H1 (cell line): ENCODE results near the gene VPS13D. TPM values are rescaled to one million over a fixed set of nuclear protein-coding genes. Genes with fewer than 3 reads are reported as not detected.
A peak's percentile ranks its signal among the peaks of the same experiment; 100 is the strongest.

Experiments
- CTCF ChIA-PET: fragments of 300-600 bp; sonication (Branson Sonifier 250); formaldehyde crosslinking; loops from one replicate; lab custom pipeline; 2021; ENCODE audit not compliant: partially characterized antibody; lab: Charles Lee
- POLR2A ChIA-PET: fragments of 300-600 bp; sonication (Branson Sonifier 250); formaldehyde crosslinking; loops from one replicate; lab custom pipeline; 2021; ENCODE audit warnings: inconsistent platforms; ENCODE audit not compliant: partially characterized antibody; lab: Charles Lee
- DNase-seq, 2 experiments: peaks; one replicate each; pipeline versions ENCODE4 v3.0.0 to v3.0.0-alpha.2; 2010 to 2022; ENCODE audit warnings: low spot score in 2 of 2, low read depth in 1 of 2, mixed read lengths in 1 of 2
- FAIRE-seq: peaks from 2 replicates; lab custom pipeline; 2011; peaks lifted over from hg19 to GRCh38; lab: Jason Lieb, UNC
- H2AFZ ChIP-seq: 2 replicates; pipeline ENCODE4 v1.8.1; 2012; ENCODE audit warnings: low read length, inconsistent platforms
- H2AK5ac ChIP-seq: 2 replicates; pipeline ENCODE4 v1.6.1; 2013; ENCODE audit warnings: low read depth, low read length
- H2BK120ac ChIP-seq: replicated peaks from 2 replicates; pipeline ENCODE3; 2013; ENCODE audit warnings: low read depth, low read length, inconsistent platforms
- H2BK12ac ChIP-seq: 2 replicates; pipeline ENCODE4 v1.6.1; 2013; ENCODE audit warnings: low read depth, low read length
- H2BK15ac ChIP-seq: 2 replicates; pipeline ENCODE4 v1.6.1; 2013; ENCODE audit warnings: low read length
- H2BK20ac ChIP-seq: 2 replicates; pipeline ENCODE4 v1.6.1; 2013; ENCODE audit warnings: low read length
- H2BK5ac ChIP-seq: 2 replicates; pipeline ENCODE4 v1.6.1; 2013; ENCODE audit warnings: low read depth, low read length
- H3K14ac ChIP-seq: 2 replicates; pipeline ENCODE4 v1.6.1; 2013; ENCODE audit warnings: inconsistent platforms; ENCODE audit not compliant: insufficient read length
- H3K18ac ChIP-seq: 2 replicates; pipeline ENCODE4 v1.6.1; 2013; ENCODE audit warnings: low read length; ENCODE audit errors: extremely low read depth
- H3K23ac ChIP-seq: 2 replicates; pipeline ENCODE4 v1.6.1; 2013; ENCODE audit warnings: inconsistent platforms; ENCODE audit not compliant: insufficient read length
- H3K23me2 ChIP-seq: 2 replicates; pipeline ENCODE4 v1.6.1; 2013; ENCODE audit warnings: low read depth, low read length
- H3K27ac ChIP-seq: 2 replicates; pipeline ENCODE4 v1.6.1; 2011; ENCODE audit warnings: low read depth, low read length, inconsistent platforms
- H3K27me3 ChIP-seq, 4 experiments: replicated peaks in 1 of 4; 1 replicate in 1 of 4; 2 replicates in 3 of 4; pipeline versions ENCODE4 v1.6.1 to v1.8.1; 2011 to 2013; ENCODE audit warnings: low read length in 3 of 4, mild to moderate bottlenecking in 3 of 4, inconsistent platforms in 2 of 4, mixed read lengths in 2 of 4, moderate library complexity in 1 of 4; ENCODE audit not compliant: control insufficient read depth in 3 of 4, insufficient read depth in 3 of 4; ENCODE audit errors: extremely low read depth in 1 of 4
- H3K36me3 ChIP-seq, 4 experiments: 2 replicates each; pipeline versions ENCODE4 v1.6.1 to v1.8.1; 2011 to 2013; ENCODE audit warnings: mild to moderate bottlenecking in 4 of 4, low read length in 3 of 4, moderate library complexity in 2 of 4, control low read depth in 1 of 4, inconsistent platforms in 1 of 4; ENCODE audit not compliant: insufficient read depth in 4 of 4, control insufficient read depth in 2 of 4
- H3K4ac ChIP-seq: replicated peaks from 2 replicates; pipeline ENCODE3; 2013; ENCODE audit warnings: low read length, low read depth, mixed read lengths, inconsistent platforms; ENCODE audit not compliant: insufficient read length
- H3K4me1 ChIP-seq, 4 experiments: replicated peaks in 1 of 4; 1 replicate in 1 of 4; 2 replicates in 3 of 4; pipeline versions ENCODE4 v1.6.1 to v1.8.1; 2011 to 2013; ENCODE audit warnings: low read length in 3 of 4, inconsistent platforms in 2 of 4, mixed read lengths in 1 of 4; ENCODE audit not compliant: insufficient read depth in 4 of 4, control insufficient read depth in 3 of 4
- H3K4me2 ChIP-seq, 2 experiments: 2 replicates each; pipeline versions ENCODE4 v1.6.1 to v1.8.1; 2011 to 2013; ENCODE audit warnings: low read depth in 2 of 2, low read length in 2 of 2, control low read depth in 1 of 2, inconsistent platforms in 1 of 2, mild to moderate bottlenecking in 1 of 2; ENCODE audit not compliant: insufficient read depth in 1 of 2
- H3K4me3 ChIP-seq, 4 experiments: fragments of 200-600, 300-600 bp in 1 of 4; sonication (generic), shearing (Covaris generic), sonication (Bioruptor Twin) in 1 of 4; 2 replicates each; pipeline versions ENCODE4 v1.5.1 to v1.8.1; 2011 to 2016; ENCODE audit warnings: low read length in 4 of 4, low read depth in 3 of 4, control low read depth in 2 of 4, inconsistent platforms in 2 of 4, mild to moderate bottlenecking in 2 of 4, mixed read lengths in 1 of 4, moderate library complexity in 1 of 4; ENCODE audit not compliant: insufficient read depth in 2 of 4; ENCODE audit errors: extremely low read depth in 1 of 4
- H3K56ac ChIP-seq: replicated peaks from 2 replicates; pipeline ENCODE3; 2013; ENCODE audit warnings: low read depth, mild to moderate bottlenecking, mixed read lengths, low read length, inconsistent platforms; ENCODE audit not compliant: insufficient read length
- H3K79me1 ChIP-seq: 2 replicates; pipeline ENCODE4 v1.6.1; 2013; ENCODE audit warnings: low read depth, low read length, control low read depth
- H3K79me2 ChIP-seq, 2 experiments: 2 replicates each; pipeline versions ENCODE4 v1.6.1 to v1.8.1; 2012 to 2013; ENCODE audit warnings: low read length in 2 of 2, mild to moderate bottlenecking in 2 of 2, inconsistent platforms in 1 of 2; ENCODE audit not compliant: insufficient read depth in 2 of 2, control insufficient read depth in 1 of 2
- H3K9ac ChIP-seq, 4 experiments: replicated peaks in 1 of 4; 1 replicate in 1 of 4; 2 replicates in 3 of 4; pipeline versions ENCODE4 v1.6.1 to v1.8.1; 2011 to 2013; ENCODE audit warnings: low read depth in 3 of 4, low read length in 3 of 4, control low read depth in 2 of 4, mild to moderate bottlenecking in 2 of 4, moderate library complexity in 2 of 4, inconsistent platforms in 1 of 4; ENCODE audit errors: extremely low read depth in 1 of 4
- H3K9me3 ChIP-seq, 2 experiments: 2 replicates each; pipeline versions ENCODE4 v1.6.1 to v1.8.1; 2012 to 2013; ENCODE audit warnings: mild to moderate bottlenecking in 2 of 2, moderate library complexity in 2 of 2, control low read depth in 1 of 2, inconsistent platforms in 1 of 2, low read depth in 1 of 2, low read length in 1 of 2, mixed read lengths in 1 of 2; ENCODE audit not compliant: insufficient read depth in 2 of 2
- H4K20me1 ChIP-seq, 2 experiments: replicated peaks in 1 of 2; 2 replicates each; pipeline versions ENCODE3 to v1.8.1; 2011 to 2013; ENCODE audit warnings: inconsistent platforms in 2 of 2, low read length in 2 of 2, mild to moderate bottlenecking in 1 of 2; ENCODE audit not compliant: insufficient read depth in 2 of 2, control insufficient read depth in 1 of 2
- H4K5ac ChIP-seq: 2 replicates; pipeline ENCODE4 v1.6.1; 2013; ENCODE audit warnings: low read length, low read depth, mixed read lengths, inconsistent platforms; ENCODE audit not compliant: insufficient read length
- H4K8ac ChIP-seq: 2 replicates; pipeline ENCODE4 v1.8.0; 2013; ENCODE audit warnings: mild to moderate bottlenecking, moderate library complexity, low read length, inconsistent platforms; ENCODE audit not compliant: insufficient read depth; ENCODE audit errors: extremely low read depth
- H4K91ac ChIP-seq: replicated peaks from 2 replicates; pipeline ENCODE3; 2013; ENCODE audit warnings: low read length, mixed read lengths, inconsistent platforms; ENCODE audit not compliant: insufficient read length
- ASH2L ChIP-seq: fragments of 200-600, 300-600 bp; sonication (generic); IDR thresholded peaks from one replicate; pipeline ENCODE4 v1.7.1; 2017; ENCODE audit warnings: low read length
- BACH1 ChIP-seq: IDR thresholded peaks from 2 replicates; pipeline ENCODE4 v1.6.1; 2012; ENCODE audit warnings: low read length, improper control_type of control experiment
- HDAC6 ChIP-seq: IDR thresholded peaks from one replicate; pipeline ENCODE4 v1.7.1; 2012; ENCODE audit warnings: low read depth, mild to moderate bottlenecking, inconsistent platforms, low read length, moderate library complexity
- POU5F1 ChIP-seq: IDR thresholded peaks from 2 replicates; pipeline ENCODE4 v1.6.1; 2011; ENCODE audit warnings: low read depth, mild to moderate bottlenecking, low read length, moderate library complexity
- RAD21 ChIP-seq, 2 experiments: IDR thresholded peaks in 1 of 2; conservative IDR thresholded peaks in 1 of 2; 2 replicates each; pipeline ENCODE4 v1.6.1; 2011; ENCODE audit warnings: low read depth in 2 of 2, low read length in 2 of 2, improper control_type of control experiment in 1 of 2, inconsistent platforms in 1 of 2, mild to moderate bottlenecking in 1 of 2, moderate library complexity in 1 of 2
- RBBP5 ChIP-seq: IDR thresholded peaks from 2 replicates; pipeline ENCODE4 v1.7.1; 2012; ENCODE audit warnings: low read depth, mild to moderate bottlenecking, inconsistent platforms, low read length, moderate library complexity, borderline replicate concordance
- SAP30 ChIP-seq: fragments of 300-600 bp; sonication (generic); IDR thresholded peaks from 2 replicates; pipeline ENCODE4 v1.7.1; 2012; ENCODE audit warnings: low read length, moderate library complexity, mild to moderate bottlenecking, inconsistent platforms; ENCODE audit not compliant: insufficient read depth, insufficient replicate concordance
- SIX5 ChIP-seq: IDR thresholded peaks from 2 replicates; pipeline ENCODE4 v1.6.1; 2011; ENCODE audit warnings: mild to moderate bottlenecking, low read depth, low read length
- TAF7 ChIP-seq: optimal IDR thresholded peaks from 2 replicates; pipeline ENCODE3; 2011; ENCODE audit warnings: low read depth, mild to moderate bottlenecking, inconsistent platforms, low read length, moderate library complexity, borderline replicate concordance
- TCF12 ChIP-seq: IDR thresholded peaks from 2 replicates; pipeline ENCODE4 v1.6.1; 2011; ENCODE audit warnings: low read depth, mild to moderate bottlenecking, low read length
- WGBS, 2 experiments: shearing (Covaris generic) in 1 of 2; methylation state at CpG; one replicate each; pipeline versions ENCODE4 v1.1.6 to v1.1.7; 2013 to 2015; ENCODE audit warnings: low lambda C conversion rate in 2 of 2, mixed read lengths in 2 of 2, inconsistent platforms in 1 of 2, low coverage in 1 of 2, missing lambda C conversion rate in 1 of 2; ENCODE audit not compliant: insufficient replicate concordance in 2 of 2, insufficient coverage in 1 of 2, insufficient read length in 1 of 2; ENCODE audit errors: extremely low coverage in 1 of 2, missing lambda C conversion rate in 1 of 2; 5-methylcytosine and 5-hydroxymethylcytosine counted together
- polyA plus RNA-seq, 7 experiments: library from polyadenylated mRNA; depleted of rRNA in 3 of 7; stranded (reverse) in 5 of 7; unstranded in 2 of 7; fragments of >200 nt in 5 of 7; fragments of 200-250 nt in 2 of 7; gene quantifications; 1 replicate in 5 of 7; 2 replicates in 1 of 7; 4 replicates in 1 of 7; pipeline versions ENCODE4 v1.2.1 to v1.2.3, GENCODE V29; 2011 to 2013; ENCODE audit warnings: missing spikeins in 2 of 7, mixed read lengths in 2 of 7
- total RNA-seq: library from RNA; stranded (reverse); fragmentation: NEBNext Ultra II Directional; extraction: Animal tissue kit (Norgen Biotek cat#: 25700); gene quantifications from 2 replicates; pipeline ENCODE4 v1.2.1, GENCODE V29; 2021

The VPS13D gene
- total and polyA plus RNA-seq, 2 of the 8 experiments (the other 6 are each of a cell fraction or from before 2014, with no cell fraction given): 10.9 to 31.2 TPM

DNA sequence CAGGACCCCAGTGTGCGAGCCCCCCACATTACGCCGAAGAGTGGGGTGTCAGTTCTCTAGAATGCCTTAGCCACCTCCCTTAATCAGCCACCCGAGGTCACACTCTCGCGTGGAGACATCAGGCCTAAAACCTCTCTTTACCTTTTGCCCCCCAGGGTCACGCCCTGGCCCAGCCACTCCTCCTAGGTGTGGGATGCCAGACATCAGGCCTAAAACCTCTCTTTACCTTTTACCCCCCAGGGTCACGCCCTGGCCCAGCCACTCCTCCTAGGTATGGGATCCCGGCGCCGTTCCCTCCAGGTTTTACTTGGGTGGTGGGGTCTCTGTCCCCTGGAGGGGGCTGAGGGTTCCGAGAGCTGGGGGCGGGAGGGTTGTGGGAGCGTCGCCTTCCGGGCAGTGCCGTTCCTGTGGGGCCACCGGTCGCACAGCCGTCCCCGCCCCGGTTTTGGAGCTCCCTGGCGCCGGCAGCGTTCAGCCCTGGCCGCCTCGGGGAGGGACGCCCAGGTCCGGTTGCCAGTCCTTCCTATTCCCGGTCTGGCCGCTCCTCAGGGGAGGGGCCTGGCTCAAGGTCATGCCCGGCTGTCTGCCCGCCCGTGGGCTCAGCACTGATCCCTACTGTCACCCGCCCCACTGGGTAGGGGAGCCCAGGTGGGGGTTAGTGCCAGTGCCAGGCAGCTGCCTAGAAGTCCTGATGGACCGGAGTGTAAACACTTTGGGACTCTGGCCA is 882 bp downstream of the VPS13D start:
- peaks cover 8% of the 10 kb centered on the region; the same call in 1 of the 2 replicates for H3K23me2 ChIP-seq
- no peak overlapping the region for H2AK5ac ChIP-seq
- H3K9ac ChIP-seq: peak overlapping the region in 3 of 4 experiments; percentile 26 to 47 (median 45); a peak in 2 of 7 replicates
- H2BK20ac ChIP-seq: no peak overlapping the region
- H3K4me3 ChIP-seq: peak overlapping the region; percentile 55 to 95 (median 66)
- CTCF ChIA-PET: interaction anchor here (0.6 to 3.7 kb wide), 7 partner anchors 9 to 207 kb away, joined by 3 to 23 read pairs (median 3); no protein-coding TSS in a partner anchor
- H2BK15ac ChIP-seq: no peak overlapping the region
- H3K4me1 ChIP-seq: peaks cover 0 to 7% (median 3%) of the 10 kb centered on the region in 4 experiments; a peak in 4 of 7 replicates
- H3K14ac ChIP-seq: no peak overlapping the region
- H3K23ac ChIP-seq: no peak overlapping the region
- H3K27me3 ChIP-seq: no peaks in the 10 kb centered on the region; a peak in 1 of 7 replicates
- TF ChIP-seq HDAC6 (no peak), SAP30 (peak; percentile 33), POU5F1 (no peak), RBBP5 (no peak), TAF7 (no peak), ASH2L (peak; percentile 1), SIX5 (no peak), TCF12 (no peak), RAD21 (IDR thresholded peaks at IDR 0.05 in 1 of 2, conservative IDR thresholded peaks at IDR 0.05 in 1 of 2; ENCODE audit: low read depth in 2 of 2, low read length in 2 of 2) (no peak), BACH1 (peak; percentile 49; the same call in 1 of the 2 replicates)
- no peak overlapping the region for H4K5ac ChIP-seq
- H3K79me1 ChIP-seq: no peaks in the 10 kb centered on the region
- H3K9me3 ChIP-seq: no peaks in the 10 kb centered on the region
- H2BK12ac ChIP-seq: no peak overlapping the region
- no peaks in the 10 kb centered on the region; a peak in 1 of 8 replicates for H3K36me3 ChIP-seq
- H3K4ac ChIP-seq: no peak overlapping the region
- no peak overlapping the region for H2AFZ ChIP-seq
- peaks cover 3 to 25% of the 10 kb centered on the region in 2 experiments; a peak in 3 of 4 replicates for H3K79me2 ChIP-seq
- no peak overlapping the region for H4K8ac ChIP-seq
- no peak for FAIRE-seq
- H3K4me2 ChIP-seq: peak overlapping the region; percentile 79 to 96
- no peak overlapping the region for H3K18ac ChIP-seq
- no peak overlapping the region for H2BK120ac ChIP-seq
- no peak overlapping the region for H2BK5ac ChIP-seq
- H3K56ac ChIP-seq: no peak overlapping the region
- peaks cover 2 to 5% of the 10 kb centered on the region in 2 experiments for H4K20me1 ChIP-seq
- 8% methylated on average over 18 of the region's 36 CpGs; no CpG with 5 or more reads in 1 of the 2 experiments for WGBS, 2 experiments
- DNase-seq: peak in 1 of 2 experiments; percentile 64
- H4K91ac ChIP-seq: no peak overlapping the region
- POLR2A ChIA-PET: interaction anchor here (1.3 kb wide), 1 partner anchor 10 kb away, joined by 3 read pairs; no protein-coding TSS in a partner anchor
- no peak overlapping the region for H3K27ac ChIP-seq
